WTC11 (cell line): ENCODE data around the gene LCE1E. TPM values are rescaled to one million over a fixed set of nuclear protein-coding genes. Genes with fewer than 3 reads are reported as not detected.

Experiments used
- ATAC-seq: fragments of 200-7000 bp; cut with Tn5 transposase; 2 replicates; pipeline ENCODE4 v1.10.0; 2021; ENCODE audit warnings: mild to moderate bottlenecking, moderate library complexity
- CTCF ChIA-PET: fragments of 300-600 bp; sonication (Branson Sonifier 250); formaldehyde crosslinking; loops from one replicate; lab custom pipeline; 2021; ENCODE audit warnings: antibody characterized with exemption; lab: Charles Lee
- POLR2A ChIA-PET: fragments of 350-600 bp; sonication (Branson Sonifier 250); formaldehyde crosslinking; loops from one replicate; lab custom pipeline; 2021; ENCODE audit warnings: antibody characterized with exemption; lab: Charles Lee
- DNase-seq: peaks from one replicate; pipeline ENCODE4 v3.0.0; 2021; ENCODE audit warnings: low spot score
- H3K27ac Mint-ChIP-seq: 2 replicates; pipeline ENCODE4 v1.8.0; 2021; ENCODE audit warnings: mixed read lengths
- H3K27me3 Mint-ChIP-seq: 2 replicates; pipeline ENCODE4 v1.8.0; 2021; ENCODE audit warnings: low read depth, mild to moderate bottlenecking, moderate library complexity, mixed read lengths
- H3K36me3 Mint-ChIP-seq: 2 replicates; pipeline ENCODE4 v1.8.0; 2021; ENCODE audit warnings: mixed read lengths
- H3K4me1 Mint-ChIP-seq: 2 replicates; pipeline ENCODE4 v1.8.0; 2022; ENCODE audit warnings: mixed read lengths
- H3K4me3 Mint-ChIP-seq: 2 replicates; pipeline ENCODE4 v1.8.0; 2021; ENCODE audit warnings: mild to moderate bottlenecking, moderate library complexity, mixed read lengths
- H3K9me3 Mint-ChIP-seq: 2 replicates; pipeline ENCODE4 v1.8.0; 2021; ENCODE audit warnings: mixed read lengths
- AR ChIP-seq: fragments of 250-450 bp; sonication (Bioruptor Pico); IDR thresholded peaks from 2 replicates; pipeline ENCODE4 v1.9.0; 2021; ENCODE audit warnings: mild to moderate bottlenecking
- CBFB ChIP-seq: sonication (generic); formaldehyde crosslinking; IDR thresholded peaks from 2 replicates; pipeline ENCODE4 v1.8.1; 2022; ENCODE audit warnings: mild to moderate bottlenecking, low read depth, missing genetic modification reagents
- ELF4 ChIP-seq: sonication (generic); formaldehyde crosslinking; IDR thresholded peaks from 2 replicates; pipeline ENCODE4 v1.8.1; 2022; ENCODE audit warnings: low read depth, mild to moderate bottlenecking, moderate library complexity, missing genetic modification reagents
- GABPB1 ChIP-seq: sonication (generic); formaldehyde crosslinking; IDR thresholded peaks from 2 replicates; pipeline ENCODE4 v1.8.1; 2023; ENCODE audit warnings: mild to moderate bottlenecking, missing genetic modification reagents
- GRHL2 ChIP-seq: fragments of 250-450 bp; sonication (Bioruptor Pico); IDR thresholded peaks from 2 replicates; pipeline ENCODE4 v1.8.0; 2022; ENCODE audit warnings: mild to moderate bottlenecking, moderate library complexity; ENCODE audit not compliant: insufficient replicate concordance, severe bottlenecking
- JUN ChIP-seq: sonication (generic); formaldehyde crosslinking; IDR thresholded peaks from 2 replicates; pipeline ENCODE4 v1.8.0; 2023; ENCODE audit warnings: mild to moderate bottlenecking, missing genetic modification reagents
- KAT7 ChIP-seq: sonication (generic); formaldehyde crosslinking; IDR thresholded peaks from 2 replicates; pipeline ENCODE4 v1.8.1; 2023; ENCODE audit warnings: missing genetic modification reagents, mild to moderate bottlenecking, borderline replicate concordance
- NR2C2 ChIP-seq: sonication (generic); formaldehyde crosslinking; IDR thresholded peaks from 2 replicates; pipeline ENCODE4 v1.8.0; 2022; ENCODE audit warnings: mild to moderate bottlenecking, missing genetic modification reagents
- OVOL2 ChIP-seq: fragments of 250-450 bp; sonication (Bioruptor Pico); IDR thresholded peaks from 2 replicates; pipeline ENCODE4 v1.9.0; 2021; ENCODE audit warnings: mild to moderate bottlenecking, borderline replicate concordance
- RORB ChIP-seq: fragments of 250-450 bp; sonication (Bioruptor Pico); IDR thresholded peaks from 2 replicates; pipeline ENCODE4 v1.9.0; 2021; ENCODE audit warnings: mild to moderate bottlenecking
- SMAD4 ChIP-seq: sonication (generic); formaldehyde crosslinking; IDR thresholded peaks from 2 replicates; pipeline ENCODE4 v1.8.0; 2022; ENCODE audit warnings: mild to moderate bottlenecking, missing genetic modification reagents
- ZNF416 ChIP-seq: fragments of 250-450 bp; sonication (Bioruptor Pico); IDR thresholded peaks from 2 replicates; pipeline ENCODE4 v1.9.0; 2021; ENCODE audit warnings: mild to moderate bottlenecking, inconsistent platforms
- ZNF671 ChIP-seq: fragments of 250-450 bp; sonication (Bioruptor Pico); IDR thresholded peaks from 2 replicates; pipeline ENCODE4 v1.8.0; 2021; ENCODE audit warnings: mild to moderate bottlenecking
- total RNA-seq: library from RNA; stranded (reverse); gene quantifications from 3 replicates; pipeline ENCODE4 v1.2.3, GENCODE V29; 2021
- TF ChIP-seq, protein P1 (sequence below): sonication (generic); formaldehyde crosslinking; IDR thresholded peaks from 2 replicates; pipeline ENCODE4 v1.8.1; 2023; ENCODE audit warnings: mild to moderate bottlenecking, missing genetic modification reagents, moderate library complexity
- TF ChIP-seq, protein P2 (sequence below): sonication (generic); formaldehyde crosslinking; IDR thresholded peaks from 2 replicates; pipeline ENCODE4 v1.8.0; 2022; ENCODE audit warnings: mild to moderate bottlenecking, missing genetic modification reagents
- TF ChIP-seq, protein P3 (sequence below): sonication (generic); formaldehyde crosslinking; IDR thresholded peaks from 2 replicates; pipeline ENCODE4 v1.8.1; 2023; ENCODE audit warnings: mild to moderate bottlenecking, missing genetic modification reagents, moderate library complexity
- TF ChIP-seq, protein P4 (sequence below): sonication (generic); formaldehyde crosslinking; IDR thresholded peaks from 2 replicates; pipeline ENCODE4 v1.8.0; 2023; ENCODE audit warnings: mild to moderate bottlenecking, missing genetic modification reagents
- TF ChIP-seq, protein P5 (sequence below): sonication (generic); formaldehyde crosslinking; IDR thresholded peaks from 2 replicates; pipeline ENCODE4 v1.8.1; 2023; ENCODE audit warnings: mild to moderate bottlenecking, moderate library complexity, missing genetic modification reagents
- TF ChIP-seq, protein P6 (sequence below): fragments of 200-600 bp; IDR thresholded peaks from 2 replicates; pipeline ENCODE4 v1.8.0; 2022; ENCODE audit warnings: antibody characterized with exemption

The LCE1E gene
- total RNA-seq, 1 experiment from 2014 or later, result not detected

DNA sequence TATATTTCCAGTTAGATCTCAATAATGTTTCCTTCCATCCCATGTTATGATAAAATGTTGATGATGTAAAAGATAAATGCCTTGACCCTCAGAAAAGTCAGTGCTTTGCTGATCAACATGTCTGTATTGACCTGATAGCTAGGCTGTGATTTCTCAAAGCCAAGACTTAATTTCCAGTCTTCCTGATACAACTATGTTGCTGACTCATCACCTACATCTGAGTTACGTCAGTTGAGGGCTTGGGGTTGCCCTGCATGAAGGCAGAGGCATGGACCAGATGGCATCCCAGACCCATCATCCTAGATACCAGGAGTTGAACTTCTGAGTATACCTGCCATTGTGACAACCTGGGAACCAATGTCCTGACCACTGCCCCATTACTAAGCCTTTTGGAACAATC lies 15.3 kb downstream of the LCE1E start:
- Mint-ChIP-seq H3K27me3 (peaks cover 8% of the 10 kb centered on the region), H3K9me3 (peaks cover 87% of the 10 kb centered on the region), H3K4me1 (no peaks in the 10 kb centered on the region), H3K27ac (no peak overlapping the region), H3K4me3 (no peak overlapping the region), H3K36me3 (peaks cover 73% of the 10 kb centered on the region)
- no peak for ATAC-seq
- DNase-seq, result no peak
- ChIA-PET POLR2A (no interaction called here), CTCF (no interaction called here)
- TF ChIP-seq ZNF416 (no peak), JUN (CRISPR knock-in tag) (no peak), ELF4 (CRISPR knock-in tag) (no peak), AR (CRISPR knock-in tag) (no peak)
- TF ChIP-seq, protein P1, sequence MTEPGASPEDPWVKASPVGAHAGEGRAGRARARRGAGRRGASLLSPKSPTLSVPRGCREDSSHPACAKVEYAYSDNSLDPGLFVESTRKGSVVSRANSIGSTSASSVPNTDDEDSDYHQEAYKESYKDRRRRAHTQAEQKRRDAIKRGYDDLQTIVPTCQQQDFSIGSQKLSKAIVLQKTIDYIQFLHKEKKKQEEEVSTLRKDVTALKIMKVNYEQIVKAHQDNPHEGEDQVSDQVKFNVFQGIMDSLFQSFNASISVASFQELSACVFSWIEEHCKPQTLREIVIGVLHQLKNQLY (CRISPR knock-in tag), result no peak

- CTCF ChIA-PET, result no interaction called here
- Mint-ChIP-seq H3K9me3 (peaks cover 88% of the 10 kb centered on the region), H3K4me3 (no peak within 1 kb of the TSS), H3K27me3 (peaks cover 8% of the 10 kb centered on the region), H3K27ac (no peak within 1 kb of the TSS), H3K4me1 (no peaks in the 10 kb centered on the region), H3K36me3 (peaks cover 70% of the 10 kb centered on the region)
- POLR2A ChIA-PET, result no interaction called here
- DNase-seq, result no peak
- no peak for ATAC-seq
- TF ChIP-seq KAT7 (CRISPR knock-in tag) (no peak), NR2C2 (CRISPR knock-in tag) (no peak), SMAD4 (CRISPR knock-in tag) (no peak), OVOL2 (no peak), GABPB1 (CRISPR knock-in tag) (no peak), CBFB (CRISPR knock-in tag) (no peak), ZNF671 (CRISPR knock-in tag) (no peak), GRHL2 (CRISPR knock-in tag) (no peak), RORB (CRISPR knock-in tag) (no peak)
- TF ChIP-seq, protein P2, sequence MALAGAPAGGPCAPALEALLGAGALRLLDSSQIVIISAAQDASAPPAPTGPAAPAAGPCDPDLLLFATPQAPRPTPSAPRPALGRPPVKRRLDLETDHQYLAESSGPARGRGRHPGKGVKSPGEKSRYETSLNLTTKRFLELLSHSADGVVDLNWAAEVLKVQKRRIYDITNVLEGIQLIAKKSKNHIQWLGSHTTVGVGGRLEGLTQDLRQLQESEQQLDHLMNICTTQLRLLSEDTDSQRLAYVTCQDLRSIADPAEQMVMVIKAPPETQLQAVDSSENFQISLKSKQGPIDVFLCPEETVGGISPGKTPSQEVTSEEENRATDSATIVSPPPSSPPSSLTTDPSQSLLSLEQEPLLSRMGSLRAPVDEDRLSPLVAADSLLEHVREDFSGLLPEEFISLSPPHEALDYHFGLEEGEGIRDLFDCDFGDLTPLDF (CRISPR knock-in tag), result no peak
- TF ChIP-seq, protein P3, sequence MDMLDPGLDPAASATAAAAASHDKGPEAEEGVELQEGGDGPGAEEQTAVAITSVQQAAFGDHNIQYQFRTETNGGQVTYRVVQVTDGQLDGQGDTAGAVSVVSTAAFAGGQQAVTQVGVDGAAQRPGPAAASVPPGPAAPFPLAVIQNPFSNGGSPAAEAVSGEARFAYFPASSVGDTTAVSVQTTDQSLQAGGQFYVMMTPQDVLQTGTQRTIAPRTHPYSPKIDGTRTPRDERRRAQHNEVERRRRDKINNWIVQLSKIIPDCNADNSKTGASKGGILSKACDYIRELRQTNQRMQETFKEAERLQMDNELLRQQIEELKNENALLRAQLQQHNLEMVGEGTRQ (CRISPR knock-in tag), result no peak
- TF ChIP-seq, protein P4, sequence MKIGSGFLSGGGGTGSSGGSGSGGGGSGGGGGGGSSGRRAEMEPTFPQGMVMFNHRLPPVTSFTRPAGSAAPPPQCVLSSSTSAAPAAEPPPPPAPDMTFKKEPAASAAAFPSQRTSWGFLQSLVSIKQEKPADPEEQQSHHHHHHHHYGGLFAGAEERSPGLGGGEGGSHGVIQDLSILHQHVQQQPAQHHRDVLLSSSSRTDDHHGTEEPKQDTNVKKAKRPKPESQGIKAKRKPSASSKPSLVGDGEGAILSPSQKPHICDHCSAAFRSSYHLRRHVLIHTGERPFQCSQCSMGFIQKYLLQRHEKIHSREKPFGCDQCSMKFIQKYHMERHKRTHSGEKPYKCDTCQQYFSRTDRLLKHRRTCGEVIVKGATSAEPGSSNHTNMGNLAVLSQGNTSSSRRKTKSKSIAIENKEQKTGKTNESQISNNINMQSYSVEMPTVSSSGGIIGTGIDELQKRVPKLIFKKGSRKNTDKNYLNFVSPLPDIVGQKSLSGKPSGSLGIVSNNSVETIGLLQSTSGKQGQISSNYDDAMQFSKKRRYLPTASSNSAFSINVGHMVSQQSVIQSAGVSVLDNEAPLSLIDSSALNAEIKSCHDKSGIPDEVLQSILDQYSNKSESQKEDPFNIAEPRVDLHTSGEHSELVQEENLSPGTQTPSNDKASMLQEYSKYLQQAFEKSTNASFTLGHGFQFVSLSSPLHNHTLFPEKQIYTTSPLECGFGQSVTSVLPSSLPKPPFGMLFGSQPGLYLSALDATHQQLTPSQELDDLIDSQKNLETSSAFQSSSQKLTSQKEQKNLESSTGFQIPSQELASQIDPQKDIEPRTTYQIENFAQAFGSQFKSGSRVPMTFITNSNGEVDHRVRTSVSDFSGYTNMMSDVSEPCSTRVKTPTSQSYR (CRISPR knock-in tag), result no peak
- TF ChIP-seq, protein P5, sequence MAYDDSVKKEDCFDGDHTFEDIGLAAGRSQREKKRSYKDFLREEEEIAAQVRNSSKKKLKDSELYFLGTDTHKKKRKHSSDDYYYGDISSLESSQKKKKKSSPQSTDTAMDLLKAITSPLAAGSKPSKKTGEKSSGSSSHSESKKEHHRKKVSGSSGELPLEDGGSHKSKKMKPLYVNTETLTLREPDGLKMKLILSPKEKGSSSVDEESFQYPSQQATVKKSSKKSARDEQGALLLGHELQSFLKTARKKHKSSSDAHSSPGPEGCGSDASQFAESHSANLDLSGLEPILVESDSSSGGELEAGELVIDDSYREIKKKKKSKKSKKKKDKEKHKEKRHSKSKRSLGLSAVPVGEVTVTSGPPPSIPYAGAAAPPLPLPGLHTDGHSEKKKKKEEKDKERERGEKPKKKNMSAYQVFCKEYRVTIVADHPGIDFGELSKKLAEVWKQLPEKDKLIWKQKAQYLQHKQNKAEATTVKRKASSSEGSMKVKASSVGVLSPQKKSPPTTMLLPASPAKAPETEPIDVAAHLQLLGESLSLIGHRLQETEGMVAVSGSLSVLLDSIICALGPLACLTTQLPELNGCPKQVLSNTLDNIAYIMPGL (CRISPR knock-in tag), result no peak
- TF ChIP-seq, protein P6, sequence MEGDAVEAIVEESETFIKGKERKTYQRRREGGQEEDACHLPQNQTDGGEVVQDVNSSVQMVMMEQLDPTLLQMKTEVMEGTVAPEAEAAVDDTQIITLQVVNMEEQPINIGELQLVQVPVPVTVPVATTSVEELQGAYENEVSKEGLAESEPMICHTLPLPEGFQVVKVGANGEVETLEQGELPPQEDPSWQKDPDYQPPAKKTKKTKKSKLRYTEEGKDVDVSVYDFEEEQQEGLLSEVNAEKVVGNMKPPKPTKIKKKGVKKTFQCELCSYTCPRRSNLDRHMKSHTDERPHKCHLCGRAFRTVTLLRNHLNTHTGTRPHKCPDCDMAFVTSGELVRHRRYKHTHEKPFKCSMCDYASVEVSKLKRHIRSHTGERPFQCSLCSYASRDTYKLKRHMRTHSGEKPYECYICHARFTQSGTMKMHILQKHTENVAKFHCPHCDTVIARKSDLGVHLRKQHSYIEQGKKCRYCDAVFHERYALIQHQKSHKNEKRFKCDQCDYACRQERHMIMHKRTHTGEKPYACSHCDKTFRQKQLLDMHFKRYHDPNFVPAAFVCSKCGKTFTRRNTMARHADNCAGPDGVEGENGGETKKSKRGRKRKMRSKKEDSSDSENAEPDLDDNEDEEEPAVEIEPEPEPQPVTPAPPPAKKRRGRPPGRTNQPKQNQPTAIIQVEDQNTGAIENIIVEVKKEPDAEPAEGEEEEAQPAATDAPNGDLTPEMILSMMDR, result no peak
- TF ChIP-seq, all 79 proteins: peak for 0
Observed at GRCh38 chr1:152806576-152806975, 20.5 kb downstream of the LCE1E start, which contains the start of gene LCE1C. Gene LCE1C, minus strand, starts transcription at chr1:152806651. Its CDS starts 1,173 bp downstream, at chr1:152805478.
